ENCODE data around the gene SESN2.

DNA sequence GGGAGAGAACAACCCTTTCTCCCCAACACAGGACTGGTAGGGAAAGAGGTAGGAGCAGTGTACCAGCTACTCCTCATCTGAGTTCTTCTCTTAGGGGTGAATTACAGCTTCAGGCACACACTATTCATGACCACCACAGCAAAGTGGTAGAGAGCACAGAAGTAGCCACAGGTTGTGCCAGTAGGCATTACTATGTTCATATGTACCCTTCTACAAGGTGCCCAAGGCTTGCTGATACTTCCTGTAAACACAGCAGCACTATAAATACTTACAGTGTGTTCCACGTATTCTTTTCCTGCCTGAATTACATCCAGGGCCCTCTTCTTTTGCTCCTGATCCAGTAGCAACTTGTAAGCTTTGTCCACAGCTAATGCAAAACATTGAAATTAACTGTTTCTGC, 49.6 kb upstream of the SESN2 start:
- TF ChIP-seq EP300 (IDR thresholded peaks at IDR 0.05): no peak
- TF ChIP-seq, protein P1, sequence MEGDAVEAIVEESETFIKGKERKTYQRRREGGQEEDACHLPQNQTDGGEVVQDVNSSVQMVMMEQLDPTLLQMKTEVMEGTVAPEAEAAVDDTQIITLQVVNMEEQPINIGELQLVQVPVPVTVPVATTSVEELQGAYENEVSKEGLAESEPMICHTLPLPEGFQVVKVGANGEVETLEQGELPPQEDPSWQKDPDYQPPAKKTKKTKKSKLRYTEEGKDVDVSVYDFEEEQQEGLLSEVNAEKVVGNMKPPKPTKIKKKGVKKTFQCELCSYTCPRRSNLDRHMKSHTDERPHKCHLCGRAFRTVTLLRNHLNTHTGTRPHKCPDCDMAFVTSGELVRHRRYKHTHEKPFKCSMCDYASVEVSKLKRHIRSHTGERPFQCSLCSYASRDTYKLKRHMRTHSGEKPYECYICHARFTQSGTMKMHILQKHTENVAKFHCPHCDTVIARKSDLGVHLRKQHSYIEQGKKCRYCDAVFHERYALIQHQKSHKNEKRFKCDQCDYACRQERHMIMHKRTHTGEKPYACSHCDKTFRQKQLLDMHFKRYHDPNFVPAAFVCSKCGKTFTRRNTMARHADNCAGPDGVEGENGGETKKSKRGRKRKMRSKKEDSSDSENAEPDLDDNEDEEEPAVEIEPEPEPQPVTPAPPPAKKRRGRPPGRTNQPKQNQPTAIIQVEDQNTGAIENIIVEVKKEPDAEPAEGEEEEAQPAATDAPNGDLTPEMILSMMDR (IDR thresholded peaks at IDR 0.05): no peak

All from sigmoid colon (tissue), 4 donors.